ENCODE measurements around the gene NUCB1. TPM values are rescaled to one million over a fixed set of nuclear protein-coding genes. Genes with fewer than 3 reads are reported as not detected.
"Not testable (repeated sequence)": the region's sequence is repeated elsewhere in the genome, so short reads cannot be mapped to it uniquely, and the experiment has no call there.

The NUCB1 gene
- polyA plus RNA-seq, 3 donors, result 229 to 276 (median 263) TPM

DNA sequence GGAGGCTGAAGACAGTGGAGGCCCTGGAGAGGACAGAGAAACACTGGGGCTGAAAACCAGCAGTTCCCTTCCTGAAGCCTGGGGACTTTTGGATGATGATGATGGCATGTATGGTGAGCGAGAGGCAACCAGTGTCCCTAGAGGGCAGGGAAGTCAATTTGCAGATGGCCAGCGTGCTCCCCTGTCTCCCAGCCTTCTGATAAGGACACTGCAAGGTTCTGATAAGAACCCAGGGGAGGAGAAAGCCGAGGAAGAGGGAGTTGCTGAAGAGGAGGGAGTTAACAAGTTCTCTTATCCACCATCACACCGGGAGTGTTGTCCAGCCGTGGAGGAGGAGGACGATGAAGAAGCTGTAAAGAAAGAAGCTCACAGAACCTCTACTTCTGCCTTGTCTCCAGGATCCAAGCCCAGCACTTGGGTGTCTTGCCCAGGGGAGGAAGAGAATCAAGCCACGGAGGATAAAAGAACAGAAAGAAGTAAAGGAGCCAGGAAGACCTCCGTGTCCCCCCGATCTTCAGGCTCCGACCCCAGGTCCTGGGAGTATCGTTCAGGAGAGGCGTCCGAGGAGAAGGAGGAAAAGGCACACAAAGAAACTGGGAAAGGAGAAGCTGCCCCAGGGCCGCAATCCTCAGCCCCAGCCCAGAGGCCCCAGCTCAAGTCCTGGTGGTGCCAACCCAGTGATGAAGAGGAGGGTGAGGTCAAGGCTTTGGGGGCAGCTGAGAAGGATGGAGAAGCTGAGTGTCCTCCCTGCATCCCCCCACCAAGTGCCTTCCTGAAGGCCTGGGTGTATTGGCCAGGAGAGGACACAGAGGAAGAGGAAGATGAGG lies 26.4 kb upstream of the NUCB1 start:
- DNase-seq (ENCODE audit: low read depth in 3 of 3, low spot score in 2 of 3), result no peak

DNA sequence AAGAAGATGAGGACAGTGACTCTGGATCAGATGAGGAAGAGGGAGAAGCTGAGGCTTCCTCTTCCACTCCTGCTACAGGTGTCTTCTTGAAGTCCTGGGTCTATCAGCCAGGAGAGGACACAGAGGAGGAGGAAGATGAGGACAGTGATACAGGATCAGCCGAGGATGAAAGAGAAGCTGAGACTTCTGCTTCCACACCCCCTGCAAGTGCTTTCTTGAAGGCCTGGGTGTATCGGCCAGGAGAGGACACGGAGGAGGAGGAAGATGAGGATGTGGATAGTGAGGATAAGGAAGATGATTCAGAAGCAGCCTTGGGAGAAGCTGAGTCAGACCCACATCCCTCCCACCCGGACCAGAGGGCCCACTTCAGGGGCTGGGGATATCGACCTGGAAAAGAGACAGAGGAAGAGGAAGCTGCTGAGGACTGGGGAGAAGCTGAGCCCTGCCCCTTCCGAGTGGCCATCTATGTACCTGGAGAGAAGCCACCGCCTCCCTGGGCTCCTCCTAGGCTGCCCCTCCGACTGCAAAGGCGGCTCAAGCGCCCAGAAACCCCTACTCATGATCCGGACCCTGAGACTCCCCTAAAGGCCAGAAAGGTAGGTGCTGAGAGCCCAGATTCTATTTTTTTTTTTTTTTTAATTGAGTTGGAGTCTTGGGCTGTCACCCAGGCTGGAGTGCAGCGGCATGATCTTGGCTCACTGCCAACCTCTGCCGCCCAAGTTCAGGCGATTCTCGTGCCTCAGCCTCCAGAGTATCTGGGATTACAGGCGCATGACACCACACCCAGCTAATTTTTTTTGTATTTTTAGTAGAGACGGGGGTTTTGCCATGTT lies 25.6 kb upstream of the NUCB1 start:
- no peak for DNase-seq (ENCODE audit: low read depth in 3 of 3, low spot score in 2 of 3)

DNA sequence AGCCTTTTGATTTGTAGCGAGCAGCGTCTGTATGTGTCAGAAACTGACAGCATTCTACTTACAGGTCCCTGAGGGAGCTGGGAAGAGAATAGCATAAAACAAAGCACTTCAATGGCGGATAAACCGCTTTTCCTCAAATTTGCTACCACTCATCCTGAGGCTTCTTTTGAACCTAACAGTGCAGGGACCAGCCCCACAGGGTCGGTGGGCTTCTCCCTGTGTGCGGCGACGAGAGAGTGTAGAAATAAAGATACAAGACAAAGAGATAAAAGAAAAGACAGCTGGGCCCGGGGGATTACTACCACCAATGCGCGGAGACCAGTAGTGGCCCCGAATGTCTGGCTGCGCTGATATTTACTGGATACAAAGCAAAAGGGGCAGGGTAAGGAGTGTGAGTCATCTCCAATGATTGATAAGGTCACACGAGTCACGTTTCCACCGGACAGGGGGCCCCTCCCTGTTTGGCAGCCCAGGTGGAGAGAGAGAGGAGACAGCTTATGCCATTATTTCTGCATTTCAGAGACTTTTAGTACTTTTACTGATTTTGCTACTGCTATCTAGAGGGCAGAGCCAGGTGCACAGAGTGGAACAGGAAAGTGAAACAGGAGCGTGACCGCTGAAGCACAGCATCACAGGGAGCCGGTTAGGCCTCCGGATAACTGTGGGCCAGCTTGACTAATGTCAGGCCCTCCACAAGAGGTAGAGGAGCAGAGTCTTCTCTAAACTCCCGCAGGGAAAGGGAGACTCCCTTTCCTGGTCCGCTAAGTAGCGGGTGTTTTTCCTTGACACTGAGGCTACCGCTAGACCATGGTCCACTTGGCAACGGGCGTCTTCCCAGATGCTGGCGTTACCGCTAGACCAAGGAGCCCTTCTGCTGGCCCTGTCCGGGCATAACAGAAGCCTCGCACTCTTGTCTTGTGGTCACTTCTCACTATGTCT lies 23.8 kb upstream of the NUCB1 start:
- not testable (repeated sequence) for DNase-seq (ENCODE audit: low read depth in 3 of 3, low spot score in 2 of 3)

DNA sequence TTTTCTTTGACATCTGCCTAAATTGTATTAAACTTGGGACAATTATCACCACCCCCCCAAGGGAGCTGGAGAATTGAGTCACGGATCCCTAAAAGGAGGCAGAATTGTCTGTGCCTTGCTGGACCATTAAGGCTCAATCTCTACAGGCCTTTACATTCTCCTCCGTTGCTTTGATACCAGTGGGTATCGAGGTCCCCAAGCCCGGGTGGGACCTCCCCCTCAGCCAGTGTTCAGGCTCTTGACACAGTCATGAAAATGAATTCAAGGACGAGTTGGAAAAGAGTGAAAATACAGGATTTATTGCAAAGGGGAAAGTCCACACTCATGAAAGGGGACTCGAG lies 22.3 kb upstream of the NUCB1 start:
- DNase-seq (ENCODE audit: low read depth in 3 of 3, low spot score in 2 of 3), result no peak

DNA sequence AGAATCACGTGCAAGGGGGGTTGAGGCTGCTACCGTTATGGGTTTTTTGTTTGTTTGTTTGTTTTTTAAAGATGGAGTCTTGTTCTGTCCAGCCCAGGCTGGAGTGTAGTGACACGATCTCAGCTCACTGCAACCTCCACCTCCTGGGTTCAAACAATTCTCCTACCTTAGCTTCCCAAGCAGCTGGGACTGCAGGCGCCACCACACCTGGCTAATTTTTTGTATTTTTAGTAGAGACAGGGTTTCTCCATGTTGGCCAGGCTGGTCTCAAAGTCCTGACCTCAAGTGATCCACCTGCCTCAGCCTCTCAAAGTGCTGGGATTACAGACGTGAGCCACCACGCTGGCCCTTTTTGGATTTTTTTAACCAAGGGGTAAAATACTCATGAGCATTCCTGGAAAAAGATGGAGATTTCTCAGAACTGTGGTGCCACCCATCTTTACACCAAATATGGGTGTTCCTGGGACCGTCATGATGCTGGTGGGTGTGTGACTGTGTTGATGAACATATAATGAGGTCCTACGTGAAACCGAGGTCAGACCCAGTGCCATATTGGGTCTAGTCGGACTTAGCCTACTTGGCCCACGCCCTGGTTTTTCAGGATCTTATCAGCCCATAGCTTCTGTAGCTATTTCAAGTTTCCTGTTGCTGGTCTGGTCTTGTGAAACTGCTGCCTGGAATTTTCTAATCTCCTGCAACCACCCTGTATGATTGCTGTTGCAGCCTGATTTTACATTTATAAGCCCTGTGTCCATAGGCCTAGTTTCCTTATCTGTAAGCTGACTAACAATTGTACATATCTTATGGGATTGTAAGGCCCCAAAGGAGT lies 21.7 kb upstream of the NUCB1 start:
- DNase-seq (ENCODE audit: low read depth in 3 of 3, low spot score in 2 of 3), result no peak

DNA sequence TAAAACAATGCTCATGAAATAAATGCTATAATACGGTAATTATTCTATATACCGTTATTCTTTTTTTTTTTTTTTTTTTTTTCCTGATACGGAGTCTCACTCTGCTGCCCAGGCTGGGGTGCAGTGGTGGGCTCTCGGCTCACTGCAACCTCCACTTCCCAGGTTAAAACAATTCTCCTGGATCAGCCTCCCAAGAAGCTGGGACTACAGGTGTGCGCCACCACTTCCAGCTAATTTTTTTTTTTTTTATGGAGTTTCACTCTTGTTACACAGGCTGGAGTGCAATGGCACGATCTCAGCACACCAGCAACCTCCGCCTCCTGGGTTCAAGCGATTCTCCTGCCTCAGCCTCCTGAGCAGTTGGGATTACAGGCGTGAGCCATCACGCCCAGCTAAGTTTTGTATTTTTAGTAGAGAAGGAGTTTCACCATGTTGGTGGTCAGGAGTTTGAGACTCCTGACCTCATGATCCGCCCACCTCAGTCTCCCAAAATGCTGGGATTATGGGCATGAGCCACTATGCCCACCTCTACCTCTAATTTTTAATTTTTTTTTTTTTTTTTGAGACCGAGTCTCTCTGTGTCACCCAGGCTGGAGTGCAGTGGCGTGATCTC lies 21.0 kb upstream of the NUCB1 start:
- no peak for DNase-seq (ENCODE audit: low read depth in 3 of 3, low spot score in 2 of 3)

DNA sequence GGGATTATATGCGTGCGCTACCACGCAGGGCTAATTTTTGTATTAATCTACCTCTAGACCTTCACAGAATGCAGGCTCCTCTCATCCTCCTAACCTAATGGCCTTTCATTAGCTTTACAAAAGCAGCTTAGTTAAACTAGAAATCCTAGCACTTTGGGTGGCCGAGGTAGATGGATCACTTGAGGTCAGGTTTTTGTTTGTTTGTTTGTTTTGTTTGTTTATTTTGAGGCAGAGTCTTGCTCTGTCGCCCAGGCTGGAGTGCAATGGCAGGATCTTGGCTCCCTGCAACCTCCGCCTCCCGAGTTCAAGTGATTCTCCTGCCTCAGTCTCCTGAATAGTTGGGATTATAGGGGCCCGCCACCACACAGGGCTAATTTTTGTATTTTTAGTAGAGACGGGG lies 20.4 kb upstream of the NUCB1 start:
- not testable (repeated sequence) for DNase-seq (ENCODE audit: low read depth in 3 of 3, low spot score in 2 of 3)

DNA sequence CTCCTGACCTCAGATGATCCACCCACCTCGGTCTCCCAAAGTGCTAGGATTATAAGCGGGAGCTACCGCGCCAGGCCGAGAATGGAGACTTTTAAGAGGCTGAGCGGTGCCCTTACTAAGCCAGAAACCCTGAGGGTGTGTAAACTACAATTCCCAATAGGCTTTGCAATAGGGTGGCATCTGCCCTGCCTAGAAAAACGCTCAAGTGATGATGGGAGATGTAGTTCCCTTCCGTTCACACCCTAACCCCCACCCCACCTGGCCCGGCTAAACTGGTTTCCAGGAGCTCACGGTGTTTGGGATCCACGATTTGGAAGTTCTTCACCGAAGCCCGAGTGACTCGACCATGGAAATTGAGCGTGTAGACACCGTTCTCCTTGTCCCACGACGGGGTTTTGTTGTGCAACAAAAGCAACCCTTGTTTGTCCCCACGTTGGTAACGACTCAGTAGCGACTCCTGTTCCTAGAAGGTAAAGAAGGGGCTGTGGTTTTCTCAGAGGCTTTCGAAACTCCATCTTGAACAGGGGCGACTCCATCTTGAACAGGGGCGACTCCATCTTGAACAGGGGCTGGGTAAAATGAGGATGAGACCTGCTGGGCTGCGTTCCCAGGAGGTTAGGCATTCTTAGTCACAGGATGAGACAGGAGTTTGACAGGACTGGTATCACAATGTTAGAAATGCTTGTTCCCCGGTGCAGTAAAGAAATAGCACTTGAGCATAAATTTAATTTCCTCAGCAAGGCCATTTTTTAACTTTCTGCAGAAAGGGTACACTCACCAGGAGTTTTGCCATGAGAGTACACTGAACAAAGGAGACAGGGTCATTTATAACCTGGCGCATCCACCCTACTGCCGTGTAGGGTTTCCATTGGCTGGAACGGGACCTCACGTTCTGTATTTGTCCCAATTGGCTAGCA lies 18.1 kb upstream of the NUCB1 start:
- DNase-seq (ENCODE audit: low read depth in 3 of 3, low spot score in 2 of 3), result no peak

DNA sequence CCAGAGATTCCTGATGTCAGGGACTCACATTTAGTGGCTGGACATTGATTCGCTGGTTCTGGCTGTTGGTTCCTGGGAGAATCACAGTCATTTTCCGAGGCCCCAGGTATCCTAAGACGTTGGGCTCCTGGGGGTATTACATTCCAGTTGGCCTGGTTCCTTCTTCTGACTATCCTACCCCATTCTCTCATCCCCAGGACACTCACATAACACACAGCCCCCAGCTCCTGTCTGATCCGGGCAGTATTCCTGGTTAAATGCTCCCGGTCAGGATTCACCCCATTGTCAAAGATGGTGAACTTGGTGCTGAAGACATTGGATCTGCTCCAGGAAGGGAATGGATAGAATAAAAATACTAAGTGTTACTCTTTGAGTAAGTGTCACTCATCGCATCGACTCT lies 16.4 kb upstream of the NUCB1 start:
- no peak for DNase-seq (ENCODE audit: low read depth in 3 of 3, low spot score in 2 of 3)

DNA sequence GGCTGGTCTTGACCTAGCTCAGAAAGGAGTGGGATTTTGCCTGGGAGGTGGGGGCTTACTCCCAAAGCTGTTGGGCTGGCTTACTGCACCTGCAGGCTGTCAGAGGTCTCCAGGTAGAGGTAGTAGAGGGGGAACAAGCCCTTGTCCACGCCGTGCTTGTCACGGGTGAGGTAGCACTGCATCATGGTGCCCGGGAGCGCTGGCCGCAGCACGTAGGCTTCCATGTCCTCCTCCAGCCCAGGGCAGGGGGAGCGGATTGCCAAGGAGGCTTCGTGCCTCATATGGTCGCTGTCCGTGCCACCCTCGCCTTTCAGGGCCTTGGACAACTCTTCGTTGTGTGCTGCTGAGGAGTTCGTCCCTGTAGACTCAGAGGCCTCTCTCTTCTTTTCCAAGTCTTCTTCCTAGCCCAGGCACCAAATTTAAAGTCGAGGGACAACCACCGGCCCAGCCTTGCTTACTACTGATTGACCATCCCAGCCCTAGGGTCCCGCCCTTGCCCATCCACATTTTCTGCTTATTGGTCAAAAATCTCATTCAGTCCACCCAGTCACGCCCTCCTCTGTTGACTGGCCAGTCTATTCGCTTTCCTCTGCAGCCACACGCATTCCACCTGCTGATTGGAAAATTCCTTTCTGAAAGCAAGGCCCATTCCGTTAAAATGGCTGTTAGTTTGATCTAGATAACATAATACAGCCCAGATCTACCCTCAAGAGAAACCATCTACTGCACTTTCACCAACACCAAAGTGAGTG lies 12.1 kb upstream of the NUCB1 start:
- no peak for DNase-seq (ENCODE audit: low read depth in 3 of 3, low spot score in 2 of 3)

DNA sequence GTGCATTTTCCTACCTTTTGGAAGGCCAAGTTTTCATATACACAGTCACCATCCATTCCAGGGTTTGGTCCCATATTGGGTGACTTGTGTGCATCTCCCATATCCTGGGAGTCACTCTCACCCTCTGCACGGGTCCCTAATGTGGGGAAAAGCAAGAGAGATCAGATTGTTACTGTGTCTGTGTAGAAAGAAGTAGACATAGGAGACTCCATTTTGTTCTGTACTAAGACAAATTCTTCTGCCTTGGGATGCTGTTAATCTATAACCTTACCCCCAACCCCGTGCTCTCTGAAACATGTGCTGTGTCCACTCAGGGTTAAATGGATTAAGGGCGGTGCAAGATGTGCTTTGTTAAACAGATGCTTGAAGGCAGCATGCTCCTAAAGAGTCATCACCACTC lies 10.6 kb upstream of the NUCB1 start:
- not testable (repeated sequence) for DNase-seq (ENCODE audit: low read depth in 3 of 3, low spot score in 2 of 3)

DNA sequence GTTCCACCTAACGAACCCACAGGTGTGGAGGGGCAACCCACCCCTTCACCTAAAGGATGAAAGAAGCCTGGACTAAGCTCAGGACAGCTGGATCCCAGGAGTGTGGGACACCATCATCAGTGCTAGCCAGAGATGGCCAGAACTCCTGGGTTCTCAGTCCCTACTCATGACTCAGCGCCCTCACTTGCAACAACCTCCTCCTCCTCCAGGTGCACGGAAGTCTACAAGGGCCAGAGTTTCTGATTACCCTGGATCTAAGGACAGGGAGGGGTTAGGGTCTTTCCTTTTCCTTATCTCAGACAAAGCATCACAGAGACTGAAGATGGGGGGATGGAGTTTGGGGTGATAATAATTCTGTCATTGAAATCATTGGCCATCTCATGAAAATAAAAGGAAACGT lies 9.6 kb upstream of the NUCB1 start:
- no peak for DNase-seq (ENCODE audit: low read depth in 3 of 3, low spot score in 2 of 3)

DNA sequence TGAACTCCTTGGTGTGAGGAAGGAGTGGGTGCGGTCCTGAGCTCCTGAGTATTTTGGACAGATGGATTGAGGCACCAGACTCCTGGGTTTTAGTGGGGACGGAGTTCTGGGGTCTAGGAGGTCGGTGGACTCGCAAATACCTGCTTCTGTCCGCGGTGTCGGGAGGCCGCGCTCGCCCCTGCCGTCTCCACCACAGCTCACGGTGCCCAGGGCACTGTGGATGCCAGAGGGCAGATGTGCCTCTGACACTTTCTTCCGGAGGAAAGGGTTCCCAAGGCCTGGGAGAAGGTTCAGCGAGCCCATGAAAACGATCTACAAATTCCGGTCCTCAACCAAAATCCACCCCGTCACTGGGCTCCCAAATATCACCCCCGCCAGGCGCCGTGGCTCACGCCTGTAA lies 4.9 kb upstream of the NUCB1 start:
- no peak for DNase-seq (ENCODE audit: low read depth in 3 of 3, low spot score in 2 of 3)

DNA sequence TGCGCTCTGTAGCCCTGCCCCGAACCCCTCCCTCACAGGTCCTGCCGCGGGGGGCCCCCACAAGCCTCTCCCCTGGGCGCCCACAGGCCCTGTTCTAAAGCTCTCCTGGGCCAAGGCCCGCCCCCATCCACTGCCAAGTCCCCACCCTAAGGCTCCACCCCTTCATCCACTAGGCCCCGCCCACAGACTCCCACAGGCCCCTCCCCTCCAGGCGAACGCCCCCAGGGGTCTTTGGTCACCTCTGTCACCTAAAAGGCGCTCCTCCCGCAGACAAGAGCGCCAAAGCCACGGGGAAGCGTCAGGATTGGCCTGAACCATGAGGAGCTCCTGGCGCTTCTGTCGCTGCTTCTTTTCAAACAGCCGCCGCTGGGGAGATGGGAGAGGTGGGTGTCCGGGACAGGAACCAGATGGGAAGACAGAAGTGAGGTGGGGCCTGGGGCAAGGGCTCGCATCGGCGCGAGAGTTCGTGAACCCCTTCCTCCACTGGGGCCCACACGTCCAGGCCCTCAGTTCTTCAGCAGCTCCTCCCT lies 3.9 kb upstream of the NUCB1 start:
- no peak for DNase-seq (ENCODE audit: low read depth in 3 of 3, low spot score in 2 of 3)

DNA sequence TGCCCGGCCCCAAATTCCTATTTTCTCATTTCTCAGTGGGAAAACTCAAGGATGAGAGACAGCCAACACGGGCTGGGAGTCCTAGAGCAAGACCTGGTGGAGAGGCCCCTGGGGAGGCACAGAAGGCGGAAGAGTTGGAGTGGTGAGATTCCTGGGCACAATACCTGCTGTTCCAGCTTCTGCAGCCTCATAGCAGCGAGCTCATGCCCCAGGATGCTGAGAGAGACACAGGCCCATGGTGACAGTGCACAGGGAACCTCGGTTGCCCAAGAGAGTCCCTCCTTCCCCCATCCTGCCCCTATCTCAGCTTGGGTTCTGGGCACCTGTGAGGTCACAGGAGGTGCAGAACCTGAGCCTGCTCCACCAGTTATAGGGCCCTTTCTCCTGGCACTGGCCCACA lies 2.9 kb upstream of the NUCB1 start:
- DNase-seq (ENCODE audit: low read depth in 3 of 3, low spot score in 2 of 3), result no peak

DNA sequence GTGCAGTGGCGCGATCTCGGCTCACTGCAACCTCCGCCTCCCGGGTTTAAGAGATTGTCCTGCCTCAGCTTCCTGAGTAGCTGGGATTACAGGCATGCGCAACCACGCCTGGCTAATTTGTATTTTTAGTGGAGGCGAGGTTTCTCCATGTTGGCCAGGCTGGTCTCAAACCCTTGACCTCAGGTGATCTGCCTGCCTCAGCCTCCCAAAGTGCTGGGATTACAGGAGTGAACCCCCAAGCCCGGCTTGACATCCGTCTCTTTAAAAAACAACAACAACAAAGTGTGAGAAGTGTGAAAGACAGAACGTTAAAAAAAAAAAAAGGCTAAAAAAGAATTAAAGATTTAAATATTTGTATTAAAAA lies 744 bp upstream of the NUCB1 start:
- not testable (repeated sequence) for DNase-seq (ENCODE audit: low read depth in 3 of 3, low spot score in 2 of 3)

DNA sequence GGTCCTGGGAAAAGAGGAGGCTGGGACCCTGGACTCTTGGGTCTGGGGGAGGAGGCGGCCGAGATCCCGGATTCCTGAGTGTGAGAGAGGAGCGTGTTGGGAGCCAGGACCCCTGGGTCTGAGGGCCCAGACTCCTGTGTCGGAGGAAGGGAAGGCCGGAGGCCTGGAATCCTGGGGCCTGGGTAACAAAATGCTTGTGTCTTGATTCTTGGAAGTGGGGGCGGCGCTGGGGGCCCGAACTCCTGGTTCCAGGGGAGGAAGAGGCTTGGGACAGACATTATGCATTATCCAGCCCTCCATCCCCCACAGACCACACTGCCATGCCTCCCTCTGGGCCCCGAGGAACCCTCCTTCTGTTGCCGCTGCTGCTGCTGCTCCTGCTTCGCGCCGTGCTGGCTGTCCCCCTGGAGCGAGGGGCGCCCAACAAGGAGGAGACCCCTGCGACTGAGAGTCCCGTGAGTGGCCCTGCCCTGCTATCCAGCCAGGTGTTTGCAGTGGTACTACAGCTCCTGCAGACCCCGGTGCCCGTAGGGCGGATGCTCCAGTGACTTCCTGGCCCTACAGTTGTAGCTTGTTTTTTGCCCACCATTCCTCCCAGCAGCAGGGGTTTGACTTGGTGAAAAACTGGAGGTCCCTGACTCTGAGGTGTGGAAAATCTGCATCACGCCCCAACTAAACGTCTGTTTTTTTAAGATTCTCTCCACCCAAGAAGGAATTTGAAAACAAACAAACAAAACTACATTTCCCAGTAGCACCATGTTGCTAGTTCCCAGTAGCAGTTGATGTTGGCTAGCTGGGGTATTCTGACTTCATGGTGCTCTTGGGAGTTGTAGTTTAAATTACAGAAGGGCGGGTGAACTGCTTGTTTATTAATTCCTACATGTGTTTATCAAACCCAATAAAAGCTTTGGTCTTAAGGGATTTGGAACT lies 630 bp downstream of the NUCB1 start:
- DNase-seq (ENCODE audit: low read depth in 3 of 3, low spot score in 2 of 3), result no peak

Measured in right renal cortex interstitium (tissue), 3 donors.